ENCODE measurements around the gene SCUBE2.
"Not testable (repeated sequence)": the region's sequence is repeated elsewhere in the genome, so short reads cannot be mapped to it uniquely, and the experiment has no call there.

The SCUBE2 gene

DNA sequence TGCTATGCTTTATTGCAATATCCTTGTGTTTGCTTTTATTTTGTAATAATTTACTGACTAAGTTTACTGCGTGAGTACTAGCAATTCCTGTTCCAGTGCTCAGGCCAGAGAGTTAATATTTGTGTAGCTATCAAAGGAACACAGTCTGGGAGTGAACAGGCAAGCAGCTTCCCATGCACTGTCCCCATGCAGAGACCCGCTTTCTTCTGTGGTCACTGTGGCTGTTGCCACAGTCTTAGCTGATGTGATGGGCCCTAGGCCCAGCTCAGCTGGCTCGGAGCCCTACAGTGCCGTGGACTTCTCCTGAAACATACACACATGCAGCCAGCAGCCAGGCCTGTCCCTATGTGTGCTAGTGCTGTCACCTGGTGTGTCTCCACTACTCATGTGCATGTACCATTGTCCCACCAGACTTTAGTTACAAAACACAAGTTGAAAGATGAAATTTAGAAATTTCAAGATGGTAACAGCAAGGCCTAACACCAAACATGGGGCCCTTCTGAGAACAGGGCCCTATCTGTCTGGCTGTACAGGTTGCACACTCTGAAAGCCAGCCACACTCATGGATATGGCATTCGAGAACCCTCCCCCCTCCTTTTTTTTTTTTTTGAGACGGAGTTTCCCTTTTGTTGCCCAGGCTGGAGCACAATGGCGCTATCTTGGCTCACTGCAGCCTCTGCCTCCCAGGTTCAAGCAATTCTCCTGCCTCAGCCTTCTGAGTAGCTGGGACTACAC lies 12.3 kb upstream of the SCUBE2 start:
- DNase-seq: no peak

DNA sequence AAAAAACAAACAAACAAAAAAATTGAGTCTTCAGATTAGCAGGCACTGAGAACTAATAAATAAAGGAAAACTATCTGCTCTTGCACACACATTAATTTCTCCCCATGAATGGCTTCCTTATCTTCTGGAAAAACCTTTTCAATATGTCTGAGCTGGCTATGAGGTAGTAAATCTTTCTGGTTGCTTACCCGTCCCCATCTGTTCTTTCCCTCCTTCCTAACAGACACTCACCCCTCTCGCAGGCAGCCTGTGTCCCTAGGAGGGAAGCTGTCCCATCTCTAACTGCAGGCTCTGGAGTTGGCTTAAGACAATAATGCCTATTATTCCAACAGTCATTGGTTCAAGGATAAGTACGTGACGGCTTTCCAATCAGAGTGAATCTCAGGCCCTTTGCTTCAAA lies 8.2 kb upstream of the SCUBE2 start:
- no peak for DNase-seq

DNA sequence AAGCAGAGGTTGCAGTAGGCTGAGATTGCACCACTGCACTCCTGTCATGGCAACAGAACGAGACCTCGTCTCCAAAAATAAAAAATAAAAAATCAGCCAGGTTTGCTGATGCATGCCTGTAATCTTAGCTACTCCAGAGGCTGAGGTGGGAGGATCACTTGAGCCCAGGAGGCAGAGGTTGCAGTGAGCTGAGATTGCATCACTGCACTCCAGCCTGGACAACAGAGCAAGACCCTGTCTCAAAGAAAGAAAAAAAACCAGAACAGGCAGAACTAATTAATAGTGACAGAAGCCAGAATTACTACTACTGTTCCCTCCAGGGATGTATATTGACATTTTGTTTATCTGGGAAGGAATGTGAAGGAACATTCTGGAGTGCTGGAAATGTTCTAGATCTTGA lies 7.1 kb upstream of the SCUBE2 start:
- not testable (repeated sequence) for DNase-seq

DNA sequence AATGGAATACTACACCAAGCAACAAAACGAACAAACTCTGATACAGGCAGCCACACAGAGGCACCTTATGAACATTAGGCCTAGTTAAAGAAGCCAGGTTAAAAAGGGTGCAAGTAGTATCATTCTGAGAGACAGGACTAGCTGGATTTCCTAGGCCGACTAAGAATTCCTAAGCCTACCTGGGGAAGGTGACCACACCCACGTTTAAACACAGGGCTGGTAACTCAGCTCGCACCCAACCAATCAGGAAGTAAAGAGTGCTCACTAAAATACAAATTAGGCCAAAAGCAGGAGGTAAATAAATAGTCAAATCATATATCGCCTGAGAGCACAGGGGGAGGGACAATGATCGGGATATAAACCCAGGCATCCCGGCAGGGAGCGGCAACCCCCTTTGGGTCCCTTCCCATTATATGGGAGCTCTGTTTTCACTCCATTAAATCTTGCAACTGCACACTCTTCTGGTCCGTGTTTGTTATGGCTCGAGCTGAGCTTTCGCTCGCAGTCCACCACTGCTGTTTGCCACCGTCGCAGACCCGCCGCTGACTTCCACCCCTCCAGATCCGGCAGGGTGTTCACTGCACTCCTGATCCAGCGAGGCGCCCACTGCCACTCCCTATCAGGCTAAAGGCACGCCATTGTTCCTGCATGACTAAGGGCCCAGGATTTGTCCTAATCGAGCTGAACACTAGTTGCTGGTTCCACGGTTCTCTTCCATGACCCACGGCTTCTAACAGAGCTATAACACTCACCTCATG lies 6.0 kb upstream of the SCUBE2 start:
- not testable (repeated sequence) for DNase-seq

DNA sequence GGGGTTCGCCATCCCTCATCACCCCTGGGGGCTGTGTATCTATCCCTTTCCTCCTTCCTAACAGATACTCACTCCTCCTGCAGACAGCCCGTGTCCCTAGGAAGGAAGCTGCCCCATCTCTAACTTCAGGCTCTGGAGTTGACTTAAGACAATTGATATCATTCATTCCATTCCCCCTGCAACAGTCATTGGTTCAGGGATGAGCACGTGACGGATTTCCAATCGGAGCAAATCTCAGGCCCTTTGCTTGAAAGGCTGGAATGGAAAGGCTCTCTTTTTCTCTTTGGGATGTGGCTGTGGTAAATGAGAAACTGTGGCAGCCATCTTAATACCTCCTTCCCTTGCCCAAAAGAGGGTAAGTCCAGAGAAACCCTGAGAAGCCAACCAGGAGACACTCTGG lies 5.0 kb upstream of the SCUBE2 start:
- DNase-seq: no peak

DNA sequence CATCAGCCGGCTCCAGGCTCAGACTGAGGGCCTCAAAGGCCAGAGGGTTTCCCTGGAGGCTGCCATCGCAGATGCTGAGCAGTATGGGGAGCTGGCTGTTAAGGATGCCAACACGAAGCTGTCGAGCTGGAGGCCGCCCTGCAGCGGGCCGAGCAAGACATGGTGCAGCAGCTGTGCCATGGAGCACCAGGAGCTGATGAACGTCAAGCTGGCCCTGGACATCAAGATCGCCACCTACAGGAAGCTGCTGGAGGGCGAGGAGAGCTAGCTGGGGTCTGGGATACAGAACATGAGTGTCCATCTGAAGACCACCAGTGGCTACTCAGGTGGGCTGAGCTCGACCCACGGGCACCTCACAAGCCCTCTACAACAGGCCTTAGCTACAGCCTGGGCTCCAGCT lies 4.0 kb upstream of the SCUBE2 start:
- DNase-seq: no peak

DNA sequence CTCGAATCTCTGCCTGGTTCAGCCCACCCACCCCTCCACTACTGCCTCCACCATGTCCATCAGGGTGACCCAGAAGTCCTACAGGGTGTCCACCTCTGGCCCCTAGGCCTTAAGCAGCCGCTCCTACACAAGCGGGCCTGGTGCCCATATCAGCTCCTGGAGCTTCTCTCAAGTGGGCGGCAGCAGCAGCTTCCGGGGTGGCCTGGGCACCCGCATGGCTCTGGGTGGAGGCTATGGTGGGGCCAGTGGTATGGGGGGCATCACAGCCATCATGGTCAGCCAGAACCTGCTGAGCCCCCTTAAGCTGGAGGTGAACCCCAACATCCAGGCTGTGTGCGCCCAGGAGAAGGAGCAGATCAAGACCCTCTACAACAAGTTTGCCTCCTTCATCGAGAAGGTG lies 3.0 kb upstream of the SCUBE2 start:
- no peak for DNase-seq

DNA sequence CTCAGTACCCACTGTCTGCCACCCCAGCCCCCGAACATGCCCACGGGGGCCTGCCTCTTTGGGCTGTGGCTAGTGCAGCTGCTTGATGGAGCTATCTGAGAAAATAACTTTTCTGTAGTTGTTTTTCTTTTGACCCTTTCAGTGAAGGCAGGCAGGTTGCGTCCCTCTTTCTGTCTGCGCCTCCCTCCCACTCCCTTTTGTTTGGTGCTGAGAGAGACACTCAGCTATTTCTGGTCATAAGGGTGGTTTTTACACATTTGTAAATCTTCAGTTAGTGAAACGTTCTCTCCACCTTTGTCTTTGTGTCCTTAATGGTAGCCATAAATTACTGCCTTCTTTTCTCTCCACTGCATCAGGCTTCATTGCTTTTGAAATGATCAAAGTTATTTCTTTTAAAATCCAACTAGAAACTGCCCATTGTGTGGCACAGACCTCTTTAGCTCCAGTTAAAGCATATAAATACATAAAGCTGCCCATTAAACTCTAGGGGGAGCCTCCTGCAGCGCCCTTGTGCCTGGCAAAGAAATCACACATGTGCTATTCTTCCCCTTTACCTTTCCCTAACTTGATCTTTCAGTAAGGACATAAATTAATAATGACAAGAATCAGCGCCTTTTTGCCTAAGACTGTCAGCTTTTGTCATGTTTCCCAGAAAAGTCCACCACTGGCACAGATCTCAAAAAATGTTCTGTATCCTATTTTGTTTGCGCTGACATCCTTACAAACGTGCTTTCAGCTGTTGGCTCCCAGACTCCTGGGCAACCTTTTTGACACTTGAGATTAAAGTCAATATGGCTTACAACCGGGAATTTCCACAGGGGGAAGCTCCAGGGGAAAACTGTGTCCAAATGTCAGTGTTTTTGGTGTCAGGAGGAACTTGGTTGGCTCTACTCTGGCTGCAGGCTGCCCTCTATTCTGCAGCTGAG lies 1.7 kb upstream of the SCUBE2 start:
- no peak for DNase-seq

DNA sequence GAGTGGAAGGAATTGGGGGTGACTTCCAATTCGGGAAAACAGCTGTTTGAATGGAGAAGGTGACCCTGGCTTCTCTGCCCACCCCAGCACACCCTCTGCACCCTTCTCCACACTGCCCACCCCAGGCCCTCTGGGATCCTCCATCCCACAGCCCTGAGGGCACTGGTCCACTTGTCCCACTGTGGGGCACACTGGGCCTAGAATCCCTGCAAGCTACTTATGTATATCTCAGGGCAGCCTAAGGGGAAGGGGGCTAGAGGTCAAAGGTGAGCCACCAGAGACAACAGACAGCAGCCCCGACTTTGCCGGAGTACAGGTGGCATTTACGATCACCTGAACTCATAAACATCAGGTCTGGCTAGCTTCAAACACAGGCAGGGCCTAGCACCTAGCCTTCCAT lies 673 bp upstream of the SCUBE2 start:
- no peak for DNase-seq

DNA sequence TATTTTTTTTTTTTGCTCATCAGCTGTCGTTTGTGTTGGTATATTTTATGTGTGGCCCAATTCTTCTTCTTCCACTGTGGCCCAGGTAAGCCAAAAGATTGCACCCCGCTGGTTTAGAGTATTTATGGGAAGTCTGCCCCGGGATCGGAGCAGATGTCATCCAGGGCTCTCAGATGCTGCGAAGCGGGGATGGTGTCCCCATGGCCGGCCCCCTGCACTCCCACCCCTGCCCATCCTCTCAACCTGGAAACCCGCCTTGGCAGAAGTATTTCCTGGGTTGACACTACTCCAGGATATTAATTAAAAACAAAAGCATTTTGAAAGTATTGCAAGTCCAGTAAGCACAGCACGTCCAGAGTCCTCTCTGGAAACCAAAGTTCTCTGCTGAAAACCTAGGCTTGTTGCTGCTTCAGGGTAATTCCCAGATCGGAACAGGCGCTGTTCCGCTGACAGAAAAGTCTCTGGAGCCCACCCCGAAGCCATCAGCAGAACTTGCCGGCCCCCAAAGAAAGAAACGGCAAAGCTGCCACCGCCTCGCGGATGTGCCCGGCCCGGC lies 833 bp downstream of the SCUBE2 start:
- DNase-seq: no peak

DNA sequence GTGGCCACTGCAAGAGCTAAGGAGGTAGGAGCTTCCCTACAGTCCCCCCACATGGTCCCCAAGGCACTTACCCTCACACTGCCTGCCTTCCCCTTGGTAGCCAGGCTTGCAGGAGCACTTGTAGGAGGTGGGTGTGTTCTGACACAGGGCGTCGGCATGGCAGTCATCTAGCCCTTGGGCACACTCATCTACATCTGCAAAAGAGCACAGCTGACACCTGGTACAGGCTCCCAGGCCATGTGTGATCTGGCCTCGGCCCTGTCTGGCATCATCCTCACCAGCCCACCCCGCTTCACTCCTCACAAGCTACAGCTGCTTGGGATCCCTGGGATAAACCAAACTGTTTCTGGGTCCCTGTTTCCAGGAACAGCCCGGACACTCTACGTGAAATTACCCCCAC lies 1.8 kb downstream of the SCUBE2 start:
- DNase-seq: no peak

DNA sequence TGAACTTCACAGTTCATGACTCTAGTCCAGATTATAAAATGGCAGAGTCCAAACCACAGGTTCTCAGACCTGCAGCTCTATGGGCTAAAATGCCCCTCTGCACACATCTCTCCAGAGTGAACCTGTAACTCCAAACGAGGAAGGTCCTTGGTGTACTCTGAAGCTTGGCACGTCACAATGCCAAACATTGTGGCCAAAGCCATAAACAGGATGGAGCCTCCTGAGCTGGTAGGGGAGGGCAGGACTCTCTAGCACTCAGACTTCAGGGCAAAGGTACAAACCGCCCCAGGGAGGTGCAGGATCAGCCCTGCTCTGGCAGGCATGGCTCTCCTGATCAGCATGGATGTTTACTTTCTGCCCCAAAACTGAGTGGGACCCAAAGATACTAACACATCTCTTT lies 2.3 kb downstream of the SCUBE2 start:
- DNase-seq: no peak

DNA sequence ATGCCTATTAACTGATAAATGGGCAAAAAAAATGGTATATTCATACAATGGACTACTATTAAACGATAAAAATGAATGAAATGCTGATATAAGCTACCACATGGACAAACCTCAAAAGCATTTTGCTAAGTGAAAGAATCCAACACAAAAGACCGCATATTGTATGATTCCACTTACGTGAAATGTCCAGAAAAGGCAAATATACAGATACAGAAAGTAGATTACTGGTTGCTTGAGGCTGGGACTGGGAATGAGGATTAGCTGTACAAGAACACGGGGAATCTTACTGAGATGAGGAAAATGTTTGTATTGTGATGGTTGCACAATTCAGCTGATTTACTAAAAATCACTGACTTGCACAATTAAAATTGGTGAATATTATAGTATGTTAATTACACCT lies 8.8 kb downstream of the SCUBE2 start:
- DNase-seq: no peak

DNA sequence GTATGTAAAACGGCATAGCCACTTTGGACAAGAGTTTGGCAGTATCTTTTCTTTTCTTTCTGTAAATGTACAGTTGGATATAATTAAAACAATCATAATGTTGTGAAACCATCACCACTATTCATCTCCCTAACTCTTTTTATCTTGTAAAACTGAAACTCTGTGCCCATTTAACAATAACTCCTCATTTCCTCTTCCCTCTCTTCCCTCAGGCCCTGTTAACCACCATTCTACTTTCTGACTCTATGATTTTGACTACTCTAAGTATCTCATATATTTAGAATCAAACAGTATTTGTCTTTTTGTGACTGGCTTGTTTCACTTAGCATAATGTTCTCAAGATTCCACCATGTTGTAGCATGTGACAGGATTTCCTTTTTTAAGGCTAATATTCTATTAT lies 10.2 kb downstream of the SCUBE2 start:
- DNase-seq: no peak

DNA sequence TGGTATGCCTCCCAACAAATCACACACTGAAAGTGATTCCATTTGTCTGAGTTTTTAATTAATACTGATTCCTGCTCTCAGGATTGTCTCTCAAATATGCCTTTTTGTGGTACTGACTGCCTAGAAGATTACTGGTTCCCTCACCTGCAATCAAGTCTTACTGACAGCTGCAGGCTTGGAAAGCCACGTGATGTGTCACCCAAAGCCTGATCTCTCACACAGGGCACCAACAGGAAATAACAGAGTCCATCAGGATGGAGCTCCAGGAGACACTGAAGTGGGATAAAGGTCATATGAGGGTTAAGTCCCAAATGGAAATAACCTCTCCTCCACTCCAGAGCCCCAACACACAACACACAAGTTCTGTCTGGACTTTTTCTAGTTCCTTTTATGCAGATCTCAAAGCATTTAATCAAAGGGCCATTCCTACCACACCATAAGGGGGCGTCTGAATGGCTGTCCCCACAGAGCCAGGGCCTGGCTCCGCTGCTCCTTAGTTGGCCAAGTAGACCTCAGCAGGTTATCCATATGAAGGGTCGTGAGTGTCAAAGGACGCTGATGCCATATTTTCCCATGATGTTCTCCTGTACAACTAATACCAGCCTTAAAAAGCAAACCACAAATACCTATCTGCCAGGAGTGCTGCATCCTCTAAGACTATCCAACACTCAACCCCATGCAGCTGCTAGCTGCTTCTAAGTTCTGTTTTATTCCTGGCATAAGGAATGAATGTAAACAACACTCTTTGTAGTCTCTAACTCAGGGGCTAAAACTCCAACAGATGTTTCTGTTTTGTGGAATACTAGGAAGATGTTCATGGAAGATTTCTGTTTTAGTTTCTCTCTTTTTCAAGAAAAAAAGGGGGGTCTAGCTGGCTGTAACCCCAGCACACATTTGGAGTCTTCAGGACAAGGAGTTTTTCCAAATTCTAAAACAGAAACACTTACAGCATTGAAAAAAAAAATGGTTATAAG lies 13.0 kb downstream of the SCUBE2 start:
- no peak for DNase-seq

DNA sequence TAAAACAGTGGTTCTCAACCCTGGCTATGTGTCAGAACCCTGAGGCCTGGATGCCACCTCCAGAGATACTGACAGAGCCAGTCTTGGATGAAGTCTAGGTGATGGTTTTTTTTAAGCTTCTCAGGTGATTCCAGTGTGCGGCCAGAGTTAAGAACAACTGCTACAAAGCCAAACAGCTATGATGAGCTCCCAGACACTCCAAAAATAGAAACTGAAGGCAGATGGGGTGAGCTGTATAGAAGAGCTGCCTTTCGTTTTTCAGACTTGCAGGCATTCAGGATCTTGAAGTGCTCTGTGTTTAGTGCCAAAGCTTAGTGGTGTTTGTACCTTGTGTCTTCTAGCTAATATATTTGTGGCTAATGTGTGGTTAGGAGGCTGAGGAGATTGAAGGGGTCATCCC lies 14.2 kb downstream of the SCUBE2 start:
- no peak for DNase-seq

DNA sequence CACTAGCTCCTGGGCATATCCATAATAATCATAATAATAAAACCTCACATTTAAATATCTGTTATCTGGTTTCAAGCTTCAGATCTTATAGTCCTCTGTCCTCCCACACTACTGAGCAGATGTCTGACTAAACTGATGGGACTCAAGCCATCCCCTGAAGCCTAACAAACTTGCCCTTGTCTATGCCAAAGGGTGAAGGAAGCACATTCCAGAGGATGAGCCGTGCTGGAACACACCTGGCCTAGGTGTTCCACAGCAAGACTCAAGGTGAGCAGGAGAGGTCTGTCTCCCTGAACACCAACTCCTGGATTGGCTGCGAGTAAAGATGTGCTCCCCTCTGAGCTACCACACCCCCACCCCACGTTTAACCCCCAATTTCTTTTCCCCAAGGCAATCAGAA lies 14.7 kb downstream of the SCUBE2 start:
- DNase-seq: no peak

DNA sequence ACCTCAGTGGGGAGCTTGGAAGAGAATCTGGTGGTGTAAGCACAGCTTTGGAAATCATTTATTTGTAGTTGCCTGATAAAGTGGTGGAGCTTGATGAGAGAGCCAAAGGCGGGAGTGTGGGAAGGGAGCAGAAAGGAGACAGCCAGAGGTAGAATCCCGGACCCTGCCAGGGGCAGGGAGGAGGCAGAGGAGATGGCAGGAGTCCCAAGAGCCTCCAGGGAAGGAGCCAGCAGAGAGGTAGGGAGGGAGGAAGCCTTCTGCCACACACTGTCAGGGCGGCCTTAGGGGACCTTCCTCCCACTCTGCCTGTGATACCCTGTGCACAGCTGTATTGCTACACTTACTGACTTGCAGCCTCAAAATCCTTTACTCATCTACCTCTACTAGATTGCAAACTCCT lies 15.4 kb downstream of the SCUBE2 start:
- DNase-seq: no peak

DNA sequence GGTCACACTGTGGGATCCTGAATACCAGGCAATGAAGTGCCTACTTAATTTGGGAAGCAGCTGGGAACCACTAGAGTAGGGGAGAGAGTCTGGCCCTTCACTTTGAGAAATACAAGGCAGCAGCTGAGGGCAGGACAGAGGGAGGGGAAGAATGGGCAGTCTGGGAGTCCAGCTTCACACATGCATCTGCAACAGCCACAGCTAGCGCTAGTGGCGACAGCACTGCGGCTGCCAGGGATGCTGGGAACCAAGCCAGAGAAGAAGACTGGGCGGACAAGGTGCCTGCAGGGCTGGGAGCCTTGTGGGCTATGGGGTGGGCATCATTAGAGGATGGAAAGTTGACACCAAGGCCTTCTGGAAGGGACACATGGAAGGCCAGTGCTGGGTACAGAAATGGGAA lies 15.8 kb downstream of the SCUBE2 start:
- DNase-seq: no peak

DNA sequence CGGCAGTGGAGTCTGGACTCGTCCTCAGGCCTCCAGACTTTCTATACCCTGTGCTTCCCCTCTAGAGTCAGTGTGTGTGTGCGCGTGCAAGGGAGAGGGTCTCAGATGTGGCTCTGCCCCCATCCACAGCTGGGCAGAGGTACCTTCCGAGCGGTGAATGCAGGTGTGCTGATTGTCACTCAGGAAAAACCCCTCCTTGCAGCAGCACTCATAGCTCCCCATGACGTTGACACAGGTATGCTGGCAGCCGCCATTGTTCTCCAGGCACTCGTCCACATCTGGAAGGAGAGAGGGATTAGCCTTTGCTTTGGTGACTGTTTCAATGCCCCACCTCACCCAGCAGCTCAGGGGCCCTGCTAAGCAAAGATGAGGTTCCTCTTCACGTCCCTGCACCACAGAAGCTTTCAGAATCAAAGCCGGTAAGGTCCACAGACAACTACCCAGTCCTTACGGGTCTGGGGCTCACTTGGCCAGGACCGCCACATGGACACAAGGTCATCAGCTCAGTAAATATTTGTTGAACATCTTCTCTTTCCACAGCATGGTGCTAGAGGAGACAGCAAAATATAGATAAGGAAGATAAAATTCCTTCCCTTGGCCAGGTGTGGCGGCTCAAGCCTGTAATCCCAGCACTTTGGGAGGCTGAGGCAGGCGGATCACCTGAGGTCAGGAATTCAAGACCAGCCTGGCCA lies 16.9 kb downstream of the SCUBE2 start:
- no peak for DNase-seq

DNA sequence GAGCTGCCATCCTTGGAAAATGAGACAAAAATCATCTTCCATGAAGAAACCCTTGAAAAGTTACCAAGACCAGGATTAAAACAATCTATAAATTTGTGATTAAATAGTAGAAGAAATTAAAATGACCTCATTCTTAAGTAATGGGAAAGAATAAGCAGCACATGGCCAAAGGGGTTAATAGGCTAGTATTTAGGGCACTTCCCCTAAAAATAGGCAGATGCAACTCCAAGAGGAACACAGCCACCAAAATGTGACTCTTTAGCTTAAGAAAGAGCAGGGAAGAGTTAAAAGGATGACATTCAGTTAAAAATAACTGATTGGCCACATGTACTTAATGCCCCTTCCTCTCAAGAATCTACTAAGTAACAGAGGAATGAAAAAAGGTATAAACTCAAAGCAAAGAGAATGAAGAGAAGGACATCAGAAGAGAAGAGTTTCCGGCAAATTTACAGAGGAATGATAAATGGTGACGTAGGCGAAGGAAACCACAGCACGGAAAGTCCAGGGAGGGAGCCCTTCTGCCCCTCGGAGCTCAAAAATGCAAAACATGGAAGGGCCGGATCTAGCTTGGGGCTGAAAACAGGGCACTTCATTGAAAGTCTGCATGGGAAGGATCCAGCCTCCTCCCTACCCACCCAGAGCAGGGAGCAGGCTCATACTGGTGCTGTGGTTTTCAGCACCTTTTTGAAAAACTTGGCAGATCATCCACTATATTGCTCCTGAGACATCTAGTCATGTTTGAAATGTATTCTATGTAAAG lies 17.8 kb downstream of the SCUBE2 start:
- DNase-seq: no peak
